ENCODE data around the gene CFL1. TPM values are rescaled to one million over a fixed set of nuclear protein-coding genes. Genes with fewer than 3 reads are reported as not detected.

The CFL1 gene
- total RNA-seq, 1 experiment from 2014 or later: 941 TPM

Other genes with a start within 250 kb of the CFL1 start
- 19.3 and 23.4 TPM in 2 replicates for gene MAP3K11, start 244.0 kb downstream of the CFL1 start, total RNA-seq (2014; rRNA removed; shearing (Covaris generic))
- gene PCNX3, start 242.4 kb downstream of the CFL1 start, total RNA-seq (2014; rRNA removed; shearing (Covaris generic)): 10.4 and 11.3 TPM in 2 replicates
- gene SIPA1, start 220.1 kb downstream of the CFL1 start, total RNA-seq (2014; rRNA removed; shearing (Covaris generic)): 13.7 and 15.8 TPM in 2 replicates
- gene RELA, start 195.3 kb downstream of the CFL1 start, total RNA-seq (2014; rRNA removed; shearing (Covaris generic)): 16.6 and 26.1 TPM in 2 replicates
- 37.8 and 42.0 TPM in 2 replicates for gene KAT5, start 145.9 kb downstream of the CFL1 start, total RNA-seq (2014; rRNA removed; shearing (Covaris generic))
- 35.1 and 37.4 TPM in 2 replicates for gene RNASEH2C, start 137.4 kb downstream of the CFL1 start, total RNA-seq (2014; rRNA removed; shearing (Covaris generic))
- gene AP5B1, start 77.2 kb downstream of the CFL1 start, total RNA-seq (2014; rRNA removed; shearing (Covaris generic)): 19.7 and 20.0 TPM in 2 replicates
- gene OVOL1, start 71.1 kb downstream of the CFL1 start, total RNA-seq (2014; rRNA removed; shearing (Covaris generic)): not detected in 2 replicates
- gene SNX32, start 24.2 kb downstream of the CFL1 start, total RNA-seq (2014; rRNA removed; shearing (Covaris generic)): 0.08 and 0.18 TPM in 2 replicates
- gene MUS81, start 2.3 kb upstream of the CFL1 start, total RNA-seq (2014; rRNA removed; shearing (Covaris generic)): 18.6 and 19.3 TPM in 2 replicates
- 0.45 and 0.55 TPM in 2 replicates for gene EFEMP2, start 14.6 kb upstream of the CFL1 start, total RNA-seq (2014; rRNA removed; shearing (Covaris generic))
- 0.29 and 0.48 TPM in 2 replicates for gene CTSW, start 21.7 kb upstream of the CFL1 start, total RNA-seq (2014; rRNA removed; shearing (Covaris generic))
- 60.8 and 62.9 TPM in 2 replicates for gene FIBP, start 30.3 kb upstream of the CFL1 start, total RNA-seq (2014; rRNA removed; shearing (Covaris generic))
- gene CCDC85B, start 32.5 kb upstream of the CFL1 start, total RNA-seq (2014; rRNA removed; shearing (Covaris generic)): 22.2 and 23.7 TPM in 2 replicates
- gene FOSL1, start 42.2 kb upstream of the CFL1 start, total RNA-seq (2014; rRNA removed; shearing (Covaris generic)): 8.9 and 10.2 TPM in 2 replicates
- gene C11orf68, start 60.9 kb upstream of the CFL1 start, total RNA-seq (2014; rRNA removed; shearing (Covaris generic)): 7.8 and 9.8 TPM in 2 replicates
- 66.5 and 72.9 TPM in 2 replicates for gene DRAP1, start 61.2 kb upstream of the CFL1 start, total RNA-seq (2014; rRNA removed; shearing (Covaris generic))
- not detected in 2 replicates for gene TSGA10IP, start 87.3 kb upstream of the CFL1 start, total RNA-seq (2014; rRNA removed; shearing (Covaris generic))
- 40.1 and 46.5 TPM in 2 replicates for gene SART1, start 103.6 kb upstream of the CFL1 start, total RNA-seq (2014; rRNA removed; shearing (Covaris generic))
- gene EIF1AD, start 144.0 kb upstream of the CFL1 start, total RNA-seq (2014; rRNA removed; shearing (Covaris generic)): 27.8 TPM in 2 replicates
- 30.0 and 34.6 TPM in 2 replicates for gene BANF1, start 144.3 kb upstream of the CFL1 start, total RNA-seq (2014; rRNA removed; shearing (Covaris generic))
- not detected in 2 replicates for gene CST6, start 153.8 kb upstream of the CFL1 start, total RNA-seq (2014; rRNA removed; shearing (Covaris generic))
- gene CATSPER1, start 168.3 kb upstream of the CFL1 start, total RNA-seq (2014; rRNA removed; shearing (Covaris generic)): 0.05 TPM in 1 of 2 replicates, not detected in the other
- gene GAL3ST3, start 191.0 kb upstream of the CFL1 start, total RNA-seq (2014; rRNA removed; shearing (Covaris generic)): not detected in 2 replicates
- gene SF3B2, start 194.2 kb upstream of the CFL1 start, total RNA-seq (2014; rRNA removed; shearing (Covaris generic)): 103 and 118 TPM in 2 replicates
- 9.0 and 12.0 TPM in 2 replicates for gene PACS1, start 212.1 kb upstream of the CFL1 start, total RNA-seq (2014; rRNA removed; shearing (Covaris generic))

All from SK-MEL-5 (cell line).